Fibroblast of pulmonary artery (primary cell): Measurements from ENCODE around the gene CMSS1.

Source experiments
- DNase-seq: peaks from one replicate; pipeline ENCODE4 v3.0.0-alpha.2; 2010; ENCODE audit warnings: low read depth
- H3K4me3 ChIP-seq: replicated peaks from 2 replicates; pipeline ENCODE4 v1.5.1; 2011; ENCODE audit warnings: low read depth, mild to moderate bottlenecking, control low read depth, low read length, moderate library complexity
- TF ChIP-seq, protein P1 (sequence below): IDR thresholded peaks from 2 replicates; pipeline ENCODE4 v1.5.1; 2011; ENCODE audit warnings: mild to moderate bottlenecking, control low read depth, low read length, inconsistent platforms; ENCODE audit errors: missing control alignments

CMSS1 gene

DNA sequence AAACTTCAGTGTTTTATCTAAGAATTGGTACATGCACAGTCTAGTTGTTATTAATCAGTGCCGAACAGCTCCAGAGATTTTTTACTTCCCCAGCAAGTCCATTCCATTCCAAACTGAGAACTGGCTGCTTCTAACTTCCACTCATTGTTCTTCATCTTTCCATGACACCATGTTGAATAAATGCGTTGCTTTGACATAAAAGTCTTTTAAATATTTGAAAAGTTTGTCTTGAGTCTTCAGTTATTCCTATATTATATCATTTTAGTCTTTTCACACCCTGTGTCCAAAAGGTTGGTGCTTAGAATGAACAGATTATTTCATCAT is 65.4 kb downstream of the CMSS1 start:
- no peak overlapping the region for H3K4me3 ChIP-seq
- DNase-seq, result no peak
- TF ChIP-seq, protein P1, sequence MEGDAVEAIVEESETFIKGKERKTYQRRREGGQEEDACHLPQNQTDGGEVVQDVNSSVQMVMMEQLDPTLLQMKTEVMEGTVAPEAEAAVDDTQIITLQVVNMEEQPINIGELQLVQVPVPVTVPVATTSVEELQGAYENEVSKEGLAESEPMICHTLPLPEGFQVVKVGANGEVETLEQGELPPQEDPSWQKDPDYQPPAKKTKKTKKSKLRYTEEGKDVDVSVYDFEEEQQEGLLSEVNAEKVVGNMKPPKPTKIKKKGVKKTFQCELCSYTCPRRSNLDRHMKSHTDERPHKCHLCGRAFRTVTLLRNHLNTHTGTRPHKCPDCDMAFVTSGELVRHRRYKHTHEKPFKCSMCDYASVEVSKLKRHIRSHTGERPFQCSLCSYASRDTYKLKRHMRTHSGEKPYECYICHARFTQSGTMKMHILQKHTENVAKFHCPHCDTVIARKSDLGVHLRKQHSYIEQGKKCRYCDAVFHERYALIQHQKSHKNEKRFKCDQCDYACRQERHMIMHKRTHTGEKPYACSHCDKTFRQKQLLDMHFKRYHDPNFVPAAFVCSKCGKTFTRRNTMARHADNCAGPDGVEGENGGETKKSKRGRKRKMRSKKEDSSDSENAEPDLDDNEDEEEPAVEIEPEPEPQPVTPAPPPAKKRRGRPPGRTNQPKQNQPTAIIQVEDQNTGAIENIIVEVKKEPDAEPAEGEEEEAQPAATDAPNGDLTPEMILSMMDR, result no peak

DNA sequence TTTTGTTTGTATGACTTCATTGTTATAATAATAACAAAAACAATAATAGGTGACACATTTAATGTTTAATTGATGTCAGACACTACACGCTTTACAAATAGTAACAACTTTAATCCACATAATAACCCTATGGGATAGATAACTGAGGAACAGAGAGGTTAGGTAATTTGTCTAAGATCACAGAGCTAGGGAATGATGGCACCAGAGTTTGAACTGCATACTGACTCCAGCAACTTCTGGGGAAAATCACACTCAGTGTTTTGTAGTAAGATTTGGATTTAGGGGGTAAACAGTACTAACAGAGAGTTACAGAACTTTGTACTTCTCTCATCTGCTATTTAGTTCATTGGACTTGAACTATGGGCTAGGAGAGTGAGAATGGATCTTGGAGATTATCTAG is 66.0 kb downstream of the CMSS1 start:
- TF ChIP-seq, protein P1, result no peak
- no peak overlapping the region for H3K4me3 ChIP-seq
- DNase-seq, result no peak

DNA sequence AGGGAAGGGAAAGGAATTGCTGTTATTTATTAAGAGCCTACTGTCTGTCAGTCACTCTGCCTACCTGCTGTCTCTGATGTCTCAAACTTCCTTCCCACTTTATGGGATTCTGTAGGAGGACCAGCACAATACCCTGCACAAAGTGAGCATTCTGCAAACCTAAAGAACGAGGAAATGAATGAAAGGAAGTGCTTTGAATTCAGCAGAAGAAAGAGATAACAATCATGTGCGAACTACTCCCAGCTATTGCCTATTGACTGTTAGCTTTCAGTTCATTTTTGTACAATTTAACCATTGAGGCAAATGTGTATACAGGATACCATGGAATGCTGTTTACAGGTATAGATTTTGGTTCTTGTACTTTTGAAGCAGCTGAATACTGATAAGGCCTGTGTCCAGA is 66.8 kb downstream of the CMSS1 start:
- H3K4me3 ChIP-seq, result no peak overlapping the region
- DNase-seq, result no peak
- TF ChIP-seq, protein P1, result no peak

DNA sequence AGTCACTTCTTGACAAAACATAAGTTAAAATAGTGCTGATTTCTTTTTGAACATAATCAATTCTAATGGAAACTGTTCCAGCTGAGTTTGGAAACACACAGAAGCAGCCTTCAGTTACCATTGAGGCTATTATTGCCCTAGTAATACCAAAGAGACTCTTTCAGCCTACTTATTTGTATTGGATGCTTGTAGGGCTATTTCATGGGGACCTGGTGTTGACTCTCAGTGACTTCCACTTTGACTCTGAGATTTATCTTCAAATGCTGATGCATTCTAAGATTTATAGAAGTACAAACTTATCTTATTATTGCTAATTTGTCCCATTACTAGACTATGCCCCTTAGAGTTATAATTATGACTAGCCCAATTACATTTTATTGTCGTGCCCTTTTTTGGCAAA is 67.4 kb downstream of the CMSS1 start:
- no peak overlapping the region for H3K4me3 ChIP-seq
- DNase-seq, result no peak
- TF ChIP-seq, protein P1, result no peak

DNA sequence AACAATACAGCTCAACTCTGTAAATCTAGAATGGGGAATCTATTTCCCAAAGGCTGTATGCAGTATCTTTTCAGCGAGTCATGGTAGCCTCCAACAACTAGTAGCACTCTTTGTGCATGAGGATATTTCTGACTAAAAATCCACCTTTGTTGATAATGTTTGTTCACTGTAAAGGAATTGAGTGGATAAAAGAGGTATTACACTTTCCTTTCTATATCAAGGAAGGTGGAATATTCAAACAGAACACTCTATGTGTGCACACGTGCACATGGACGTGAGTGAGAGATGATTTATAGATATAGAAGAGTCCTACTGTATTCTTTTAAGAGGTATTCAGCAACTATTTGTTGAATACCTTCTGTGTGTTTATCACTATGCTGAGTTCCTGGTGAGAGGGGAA is 68.2 kb downstream of the CMSS1 start:
- no peak overlapping the region for H3K4me3 ChIP-seq
- DNase-seq, result no peak
- TF ChIP-seq, protein P1, result no peak

DNA sequence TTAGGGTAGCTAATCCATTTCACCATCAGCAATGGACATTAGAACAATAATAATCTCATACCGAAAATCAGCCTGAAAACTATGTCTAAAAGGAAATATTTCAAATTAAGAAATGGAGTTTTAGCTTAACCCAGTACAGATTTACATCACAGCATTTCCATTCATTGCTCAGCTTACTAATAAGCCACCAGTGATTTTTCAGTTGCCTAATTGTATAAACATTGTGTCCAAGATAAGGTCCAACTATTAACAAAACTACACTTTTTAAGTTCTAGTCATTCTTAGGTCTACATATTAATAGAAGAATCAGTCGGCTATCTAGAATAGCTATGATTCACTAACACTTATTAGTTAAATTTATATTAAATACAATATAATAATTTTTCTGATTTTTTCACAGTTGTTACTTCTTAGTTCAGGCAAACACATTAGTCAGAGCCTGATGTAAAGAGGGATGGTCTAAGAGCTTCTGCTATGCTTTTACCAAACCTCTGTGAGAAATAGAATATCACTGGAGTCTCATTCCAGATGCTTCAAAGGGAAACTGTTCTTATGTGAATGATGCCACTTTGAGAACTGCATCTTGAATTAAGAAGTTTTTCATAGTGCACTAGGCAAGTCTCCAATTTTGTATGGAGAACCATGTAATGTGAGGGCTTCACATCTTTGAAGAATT is 74.1 kb downstream of the CMSS1 start:
- DNase-seq, result no peak
- no peak overlapping the region for H3K4me3 ChIP-seq
- TF ChIP-seq, protein P1, result no peak

DNA sequence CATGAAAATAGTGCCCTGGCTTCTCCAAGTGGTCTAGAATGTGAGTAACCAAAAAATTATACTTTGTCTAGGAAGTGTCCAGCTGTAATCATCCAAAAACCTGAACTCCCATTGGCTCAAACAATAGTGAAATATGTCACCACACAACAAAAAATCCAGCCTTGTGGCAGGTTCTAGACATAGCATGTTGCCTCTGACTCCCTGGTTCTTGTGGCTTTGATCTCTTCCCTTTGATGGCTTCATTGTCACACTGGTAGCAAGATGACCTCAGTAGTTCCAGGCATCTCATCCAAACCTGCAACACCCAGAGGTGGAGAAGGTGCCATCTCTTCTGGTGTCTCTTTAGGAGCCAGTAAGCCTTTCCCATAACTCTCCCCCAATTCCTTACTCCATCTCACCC is 74.7 kb downstream of the CMSS1 start:
- TF ChIP-seq, protein P1, result no peak
- no peak overlapping the region for H3K4me3 ChIP-seq
- DNase-seq, result no peak
